Measurements from ENCODE around the gene ATP6V0C.

The ATP6V0C gene

GRCh38 chr16:2511996-2512734 lies 1.6 kb upstream of the ATP6V0C start:
- no peak for DNase-seq (ENCODE audit: low read depth)

DNA sequence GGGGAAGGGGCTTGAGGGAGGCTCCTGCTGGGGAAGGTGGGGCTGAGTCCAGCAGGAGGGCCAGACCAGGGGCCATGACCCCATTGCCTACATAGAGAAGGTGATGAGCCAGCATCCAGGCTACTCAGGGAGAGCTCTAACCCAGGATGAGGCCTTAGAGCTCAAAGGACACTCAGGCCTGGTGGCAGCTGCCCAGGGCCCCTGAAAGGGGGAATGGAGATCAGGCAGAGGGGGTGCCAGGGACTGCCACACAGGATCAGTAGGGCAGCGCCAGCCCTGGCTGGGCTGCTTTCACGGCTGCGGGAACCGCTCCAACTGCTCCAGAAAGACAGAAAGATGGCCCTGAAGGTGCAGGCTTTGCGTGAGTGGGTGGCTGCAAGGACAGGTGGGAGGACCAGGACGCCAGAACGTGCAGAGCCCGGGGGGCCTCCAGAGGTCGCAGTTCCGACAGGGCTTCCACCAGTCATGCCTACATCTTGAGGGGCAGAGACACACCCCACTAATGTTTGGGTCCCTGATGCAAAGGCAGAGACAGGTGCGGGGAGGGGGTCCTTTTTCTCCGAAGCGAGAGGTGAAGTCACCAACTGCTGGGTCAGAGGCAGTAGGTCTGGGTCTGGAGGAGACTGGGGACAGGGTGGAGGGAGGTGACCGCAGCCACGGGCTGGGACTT lies 882 bp upstream of the ATP6V0C start:
- DNase-seq (ENCODE audit: low read depth) = no peak

GRCh38 chr16:2514333-2515179 lies 804 bp downstream of the ATP6V0C start:
- no peak for DNase-seq (ENCODE audit: low read depth)

DNA sequence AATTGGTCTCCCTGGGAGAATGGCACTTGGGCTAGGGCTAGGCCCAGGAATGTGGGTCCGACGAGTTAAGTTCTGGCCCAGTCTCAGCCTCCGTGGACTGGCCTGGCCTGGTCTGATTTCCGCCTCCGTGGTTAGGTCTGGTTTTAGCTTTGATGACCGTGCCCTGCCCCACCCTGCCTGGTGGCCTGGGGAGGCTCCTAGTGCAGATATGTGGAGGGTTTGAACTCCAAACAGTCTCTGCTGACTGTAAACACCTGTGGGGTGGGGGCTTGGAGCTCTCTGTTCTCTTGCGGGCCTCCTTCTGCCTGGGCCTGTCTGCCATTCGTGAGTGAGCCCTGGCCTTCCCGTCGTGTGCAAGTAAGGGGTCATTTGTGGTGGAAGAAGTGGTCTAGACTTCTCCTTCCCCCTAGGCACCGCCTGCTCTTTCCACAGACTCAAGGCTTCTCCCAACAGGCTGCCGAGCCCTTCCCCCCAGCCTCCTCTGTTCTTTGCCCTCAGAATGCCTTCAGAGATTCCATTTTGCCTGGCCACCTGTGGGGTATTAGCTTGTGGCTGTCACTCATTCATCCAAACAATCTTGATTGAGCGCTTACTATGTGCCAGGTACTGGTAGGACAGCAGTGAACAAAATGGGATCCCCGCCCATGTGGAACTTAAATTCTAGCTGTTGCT lies 1.6 kb downstream of the ATP6V0C start:
- no peak for DNase-seq (ENCODE audit: low read depth)

- DNase-seq (ENCODE audit: low read depth) = no peak
Measured at GRCh38 chr16:2516391-2517240, 2.9 kb downstream of the ATP6V0C start.

GRCh38 chr16:2517954-2518605 lies 4.3 kb downstream of the ATP6V0C start:
- no peak for DNase-seq (ENCODE audit: low read depth)

DNA sequence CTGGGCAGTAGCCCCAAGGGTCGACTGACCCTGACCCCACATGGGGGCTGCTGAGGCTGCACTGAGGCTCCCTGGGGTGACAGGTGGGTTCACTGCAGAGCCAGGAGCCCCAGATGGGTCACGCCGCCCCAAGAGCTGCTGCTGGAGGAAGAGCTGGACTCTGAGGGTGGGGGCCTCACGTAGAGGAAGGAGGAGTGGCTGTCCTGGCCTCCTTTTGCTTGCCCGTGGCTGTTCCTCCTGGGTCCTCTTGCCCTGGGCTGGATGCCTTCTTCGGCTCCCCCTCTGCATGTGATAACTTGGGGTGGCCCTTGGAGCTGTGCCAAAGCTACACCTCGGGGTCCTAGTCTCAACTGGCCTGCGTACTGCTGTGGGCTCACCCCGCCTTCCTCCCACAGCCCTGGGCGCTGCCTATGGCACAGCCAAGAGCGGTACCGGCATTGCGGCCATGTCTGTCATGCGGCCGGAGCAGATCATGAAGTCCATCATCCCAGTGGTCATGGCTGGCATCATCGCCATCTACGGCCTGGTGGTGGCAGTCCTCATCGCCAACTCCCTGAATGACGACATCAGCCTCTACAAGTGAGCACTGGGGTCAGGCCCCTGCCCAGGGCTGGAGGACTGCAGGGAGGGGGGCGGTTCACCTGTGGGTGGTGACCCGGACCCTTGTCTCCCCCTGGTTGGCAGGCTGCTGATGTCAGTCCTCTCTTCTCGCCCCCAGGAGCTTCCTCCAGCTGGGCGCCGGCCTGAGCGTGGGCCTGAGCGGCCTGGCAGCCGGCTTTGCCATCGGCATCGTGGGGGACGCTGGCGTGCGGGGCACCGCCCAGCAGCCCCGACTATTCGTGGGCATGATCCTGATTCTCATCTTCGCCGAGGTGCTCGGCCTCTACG lies 5.3 kb downstream of the ATP6V0C start:
- DNase-seq (ENCODE audit: low read depth) = no peak

DNA sequence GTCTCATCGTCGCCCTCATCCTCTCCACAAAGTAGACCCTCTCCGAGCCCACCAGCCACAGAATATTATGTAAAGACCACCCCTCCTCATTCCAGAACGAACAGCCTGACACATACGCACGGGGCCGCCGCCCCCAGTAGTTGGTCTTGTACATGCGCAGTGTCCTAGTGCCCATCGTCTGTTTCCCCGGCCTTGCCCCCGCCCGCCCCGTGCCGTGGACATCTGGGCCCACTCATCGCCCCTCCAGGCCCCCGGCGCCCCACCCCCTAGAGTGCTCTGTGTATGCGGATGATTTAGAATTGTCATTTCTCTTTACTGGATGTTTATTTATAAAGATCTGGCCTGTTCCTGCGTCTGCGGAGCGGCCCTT lies 5.9 kb downstream of the ATP6V0C start:
- no peak for DNase-seq (ENCODE audit: low read depth)

GRCh38 chr16:2520097-2520783 lies 6.5 kb downstream of the ATP6V0C start, which contains the start of gene AMDHD2:
AMDHD2 (plus strand) TSS chr16:2520371; CDS start chr16:2520459, 88 bp downstream.
- peak; percentile 60 for DNase-seq (ENCODE audit: low read depth)

DNA sequence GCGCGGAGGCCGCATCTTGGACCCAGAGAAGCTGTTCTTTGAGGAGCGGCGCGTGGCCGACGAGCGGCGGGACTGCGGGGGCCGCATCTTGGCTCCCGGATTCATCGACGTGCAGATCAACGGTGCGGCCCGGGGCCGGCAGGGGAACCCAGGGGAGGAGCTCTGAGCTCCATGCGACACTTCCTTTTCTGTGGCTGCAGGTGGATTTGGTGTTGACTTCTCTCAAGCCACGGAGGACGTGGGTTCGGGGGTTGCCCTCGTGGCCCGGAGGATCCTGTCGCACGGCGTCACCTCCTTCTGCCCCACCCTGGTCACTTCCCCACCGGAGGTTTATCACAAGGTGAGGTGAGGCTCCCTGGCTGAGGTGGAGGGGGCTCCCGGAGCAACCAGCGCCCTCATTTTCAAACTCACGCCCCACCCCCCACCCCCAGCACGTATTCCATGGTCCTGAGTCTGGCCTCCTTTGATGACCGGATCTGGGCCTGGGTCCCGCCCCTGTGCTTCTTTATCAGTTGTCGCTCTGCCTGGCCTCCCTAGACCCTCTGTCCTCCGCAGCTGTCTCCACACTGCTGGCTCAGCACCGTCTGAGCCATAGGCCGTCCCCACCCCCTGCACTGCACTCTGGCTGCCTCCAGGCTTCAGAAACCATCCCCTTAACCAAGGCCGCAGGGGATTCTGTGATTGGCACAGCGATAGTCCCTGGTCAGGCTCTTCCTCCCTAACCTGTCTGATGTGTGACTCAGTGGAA lies 7.2 kb downstream of the ATP6V0C start:
- DNase-seq (ENCODE audit: low read depth) = no peak

DNA sequence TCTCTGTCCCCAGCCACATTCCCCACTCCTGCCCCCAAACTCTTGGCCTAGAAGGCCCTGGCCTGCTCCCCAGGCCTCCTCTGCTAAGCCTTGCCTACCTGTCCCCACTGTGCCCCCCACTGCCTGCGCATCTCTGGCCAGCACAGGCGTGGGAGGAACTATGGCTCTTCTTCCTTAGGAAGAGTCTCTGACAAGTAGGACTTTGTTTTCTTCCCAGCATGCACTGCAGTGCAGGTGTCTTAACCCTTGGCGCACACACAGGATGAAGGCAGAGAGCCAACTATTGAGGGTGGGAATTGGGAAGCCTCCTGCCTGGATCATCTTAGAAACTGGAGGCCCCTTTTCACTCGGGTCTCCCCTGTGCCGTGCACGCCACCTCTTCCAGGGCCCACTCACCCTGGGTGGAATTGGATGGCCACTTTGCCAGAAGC lies 10.1 kb downstream of the ATP6V0C start:
- no peak for DNase-seq (ENCODE audit: low read depth)

DNA sequence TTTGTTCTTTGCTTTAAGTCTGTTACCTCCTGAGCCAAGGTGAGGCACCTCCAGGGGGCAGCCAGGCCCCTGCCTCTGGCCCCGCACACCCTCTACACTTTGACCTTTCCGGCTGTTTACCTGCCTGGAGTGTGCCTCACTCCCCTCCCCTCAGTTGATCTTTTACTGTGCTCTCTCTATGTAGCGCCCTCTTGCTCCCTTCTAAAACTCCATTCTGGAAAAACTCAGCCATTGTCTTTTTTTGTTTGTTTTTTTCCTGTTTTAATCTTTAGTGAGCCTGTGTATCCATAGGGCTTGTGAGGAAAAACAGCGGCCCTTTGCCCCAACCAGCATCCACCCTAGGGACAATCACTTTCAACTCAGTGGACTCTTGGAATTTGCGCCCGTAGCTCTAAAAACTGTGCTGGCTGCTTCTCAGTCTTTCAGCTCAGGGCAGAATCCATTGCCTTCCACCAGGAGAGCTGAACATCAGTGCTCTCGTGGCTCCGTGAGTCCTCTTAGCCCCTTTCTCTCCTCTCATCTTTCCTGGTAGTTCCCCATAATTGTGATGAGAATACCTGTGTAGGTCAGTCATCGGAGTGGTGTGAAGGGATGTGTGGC lies 10.7 kb downstream of the ATP6V0C start:
- no peak for DNase-seq (ENCODE audit: low read depth)

DNA sequence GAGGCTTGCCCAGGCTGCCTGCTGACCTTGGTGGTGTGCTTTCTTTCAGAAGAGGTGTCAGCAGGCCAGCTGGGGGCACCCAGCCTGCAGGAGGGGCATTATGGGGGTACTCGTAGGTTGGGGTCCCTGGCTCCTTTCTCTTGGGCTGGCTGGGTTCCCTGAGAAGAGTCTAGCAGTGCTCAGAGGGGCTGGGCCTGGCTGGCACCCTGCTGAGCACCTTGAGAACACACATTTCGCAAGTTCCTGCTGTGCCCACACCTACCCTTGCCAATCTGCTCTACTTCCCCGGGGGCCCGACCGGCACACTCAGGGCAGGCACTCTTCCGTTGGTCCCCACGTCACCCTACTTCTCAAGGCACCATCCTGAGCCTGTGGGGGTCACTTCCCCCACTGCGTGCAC lies 12.4 kb downstream of the ATP6V0C start:
- no peak for DNase-seq (ENCODE audit: low read depth)

DNA sequence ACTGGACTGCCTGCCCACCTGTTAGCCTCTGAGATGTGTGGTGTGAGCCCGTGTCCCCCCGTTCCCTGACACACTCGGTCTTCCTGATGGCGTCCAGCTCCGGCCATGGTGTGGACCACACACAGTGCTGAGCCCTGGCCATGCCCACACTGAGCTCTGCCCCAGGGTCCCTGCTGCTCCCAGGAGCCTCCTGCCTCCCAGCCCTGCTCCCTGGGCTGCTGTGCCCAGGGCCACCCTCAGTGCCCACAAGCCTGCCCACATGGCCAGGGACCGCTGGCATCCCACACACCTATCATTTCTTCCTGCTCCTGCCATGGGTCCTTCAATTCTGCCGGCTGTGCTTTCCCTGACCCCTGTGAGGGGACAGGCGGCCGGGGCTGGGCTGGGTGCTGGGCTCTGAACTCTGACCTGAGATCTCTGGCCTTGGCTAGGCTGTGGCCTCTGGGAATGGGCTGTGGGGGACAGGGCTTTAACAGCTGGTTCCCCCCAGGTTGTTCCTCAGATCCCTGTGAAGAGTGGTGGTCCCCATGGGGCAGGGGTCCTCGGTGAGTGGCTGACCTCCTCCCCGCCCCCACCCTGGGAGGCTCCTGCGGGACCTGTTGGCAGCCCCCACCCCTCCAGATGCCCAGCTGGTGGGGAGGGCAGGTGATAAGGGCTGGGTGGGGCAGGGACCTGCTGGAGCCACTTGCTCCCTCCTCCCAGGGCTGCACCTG lies 13.5 kb downstream of the ATP6V0C start:
- DNase-seq (ENCODE audit: low read depth) = no peak

DNA sequence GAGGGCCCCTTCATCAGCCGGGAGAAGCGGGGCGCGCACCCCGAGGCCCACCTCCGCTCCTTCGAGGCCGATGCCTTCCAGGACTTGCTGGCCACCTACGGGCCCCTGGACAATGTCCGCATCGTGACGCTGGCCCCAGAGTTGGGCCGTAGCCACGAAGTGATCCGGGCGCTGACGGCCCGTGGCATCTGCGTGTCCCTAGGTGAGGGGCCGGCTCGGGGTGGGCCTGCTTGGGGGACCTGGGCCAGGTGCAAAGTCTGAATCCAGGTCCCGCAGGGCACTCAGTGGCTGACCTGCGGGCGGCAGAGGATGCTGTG lies 14.0 kb downstream of the ATP6V0C start:
- no peak for DNase-seq (ENCODE audit: low read depth)

GRCh38 chr16:2528161-2529060 lies 14.7 kb downstream of the ATP6V0C start:
- no peak for DNase-seq (ENCODE audit: low read depth)
